HG03442 (cell line): ENCODE measurements around the gene KRT39.
"Not testable (repeated sequence)": the region's sequence is repeated elsewhere in the genome, so short reads cannot be mapped to it uniquely, and the experiment has no call there.

Experiments used
- ATAC-seq: cut with Tn5 transposase; IDR thresholded peaks from one replicate; pipeline ENCODE4 v1.9.1; 2021; ENCODE audit warnings: mild to moderate bottlenecking, moderate library complexity; ENCODE audit not compliant: unreplicated experiment

KRT39 gene

DNA sequence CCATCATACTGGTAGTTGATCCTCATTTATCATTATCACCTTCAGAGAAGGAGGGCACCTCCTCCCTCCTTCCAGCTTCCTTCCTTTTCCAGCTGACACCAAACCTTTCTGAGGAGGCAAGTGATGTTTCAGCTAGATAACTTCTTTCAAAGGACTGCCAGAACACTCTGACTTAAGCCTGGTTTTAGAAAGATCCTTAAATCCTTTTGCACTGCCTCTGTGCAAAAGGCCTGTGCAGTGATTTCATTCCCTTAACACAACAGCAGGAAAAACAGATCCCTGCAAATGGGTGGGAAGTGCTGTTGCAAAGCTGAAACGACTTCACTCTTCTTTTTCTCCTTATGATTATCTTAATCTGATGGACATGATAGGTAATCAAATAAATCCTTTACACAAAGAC is 22.2 kb downstream of the KRT39 start:
- no peak for ATAC-seq

DNA sequence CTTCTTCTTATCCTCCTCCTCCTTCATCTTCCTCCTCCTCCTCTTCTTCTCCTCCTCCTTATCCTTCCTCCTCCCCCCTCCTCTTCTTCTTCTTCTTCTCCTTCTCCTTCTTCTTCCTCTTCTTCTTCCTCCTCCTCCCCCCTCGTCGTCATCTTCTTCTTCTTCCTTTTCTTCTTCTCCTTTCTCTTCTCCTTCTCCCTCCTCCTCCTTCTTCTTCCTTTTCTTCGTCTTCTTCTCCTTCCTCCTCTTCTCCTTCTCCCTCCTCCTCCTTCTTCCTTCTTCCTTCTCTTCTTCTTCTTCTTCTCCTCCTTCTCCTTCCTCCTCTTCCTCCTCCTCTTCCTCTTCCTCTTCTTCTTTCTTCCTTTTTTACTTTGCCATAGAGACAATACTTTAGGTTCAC is 24.2 kb downstream of the KRT39 start:
- no peak for ATAC-seq

DNA sequence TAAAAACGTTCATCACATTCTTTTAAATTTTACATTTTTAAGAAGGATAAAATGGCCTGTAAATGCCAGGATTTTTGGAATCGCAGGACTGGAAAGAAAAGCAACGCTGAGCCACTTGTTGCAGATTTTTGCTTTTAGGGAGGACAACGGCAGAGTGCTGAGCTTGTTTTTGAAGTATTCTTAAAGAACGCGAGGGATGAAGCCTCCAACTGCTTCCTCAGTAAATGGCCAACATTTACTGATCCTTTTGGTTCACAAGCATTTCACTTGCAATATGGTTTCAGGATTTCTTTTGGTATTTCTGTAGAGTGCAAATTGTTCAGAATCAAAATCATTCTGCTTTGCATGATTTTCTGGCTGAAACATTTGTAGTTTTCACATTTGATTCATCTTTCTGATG is 26.5 kb downstream of the KRT39 start:
- no peak for ATAC-seq

DNA sequence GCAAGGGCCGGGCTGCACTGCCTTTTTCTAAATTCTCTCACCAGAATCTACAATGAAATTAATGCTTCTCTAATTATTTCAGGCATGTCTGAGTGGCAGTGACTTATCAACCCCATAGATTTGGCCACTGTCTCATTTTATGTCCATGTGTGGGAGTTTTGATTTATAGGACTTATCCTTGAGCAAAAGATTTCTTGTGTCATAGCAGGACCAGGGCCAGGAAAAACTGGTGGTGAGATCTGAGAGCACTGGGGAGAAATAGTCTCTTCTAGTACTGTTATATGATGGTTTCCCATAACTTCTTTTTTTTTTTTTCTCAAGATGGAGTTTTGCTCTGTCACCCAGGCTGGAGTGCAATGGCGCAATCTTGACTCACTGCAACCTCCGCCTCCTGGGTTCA is 27.8 kb downstream of the KRT39 start:
- ATAC-seq, result no peak

DNA sequence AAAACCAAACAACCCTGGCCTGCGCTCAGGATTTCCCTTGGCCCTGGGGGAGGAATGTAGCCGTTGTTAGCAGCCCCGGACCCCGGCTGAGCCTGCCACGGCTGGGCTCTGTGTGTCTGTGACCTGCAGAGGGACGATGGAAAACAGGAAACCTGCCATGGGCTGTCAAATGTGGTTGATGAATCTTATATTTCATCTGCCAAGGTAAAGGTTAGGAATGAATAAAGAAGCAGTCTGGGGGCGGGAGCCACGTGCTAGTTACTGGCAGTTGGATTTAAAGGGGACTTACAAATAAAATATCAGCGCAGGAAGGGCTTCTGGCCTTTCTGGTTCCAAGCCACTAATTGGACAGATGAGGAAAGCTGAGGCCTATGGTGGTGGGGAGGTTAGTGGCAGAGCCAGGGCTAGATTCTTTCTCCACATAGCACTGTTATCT is 29.3 kb downstream of the KRT39 start, which contains the start of gene KRT23:
Gene KRT23 (minus strand): TSS at position 263 of the 436 bp plus-strand sequence. CDS start 1,043 bp downstream, outside the sequence.
- ATAC-seq, result no peak

DNA sequence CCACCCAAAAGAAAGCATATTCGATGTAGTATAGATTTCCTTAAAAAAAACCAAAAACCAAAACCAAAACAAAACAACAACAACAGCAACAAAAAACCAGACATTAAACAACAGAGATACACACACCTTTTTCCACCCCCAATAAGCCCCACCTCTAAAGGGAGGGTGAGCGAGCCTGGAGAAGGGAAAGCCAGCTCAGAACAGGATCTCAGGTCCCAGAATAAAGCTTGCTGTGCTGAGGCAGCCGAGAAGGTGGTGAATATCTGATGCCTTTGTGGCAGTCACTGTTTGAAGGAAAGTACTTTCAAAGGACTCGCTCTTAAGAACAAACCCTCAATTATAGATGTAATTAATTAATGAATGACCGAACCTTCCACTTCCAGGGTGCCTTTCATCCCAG is 29.8 kb downstream of the KRT39 start:
- no peak for ATAC-seq

DNA sequence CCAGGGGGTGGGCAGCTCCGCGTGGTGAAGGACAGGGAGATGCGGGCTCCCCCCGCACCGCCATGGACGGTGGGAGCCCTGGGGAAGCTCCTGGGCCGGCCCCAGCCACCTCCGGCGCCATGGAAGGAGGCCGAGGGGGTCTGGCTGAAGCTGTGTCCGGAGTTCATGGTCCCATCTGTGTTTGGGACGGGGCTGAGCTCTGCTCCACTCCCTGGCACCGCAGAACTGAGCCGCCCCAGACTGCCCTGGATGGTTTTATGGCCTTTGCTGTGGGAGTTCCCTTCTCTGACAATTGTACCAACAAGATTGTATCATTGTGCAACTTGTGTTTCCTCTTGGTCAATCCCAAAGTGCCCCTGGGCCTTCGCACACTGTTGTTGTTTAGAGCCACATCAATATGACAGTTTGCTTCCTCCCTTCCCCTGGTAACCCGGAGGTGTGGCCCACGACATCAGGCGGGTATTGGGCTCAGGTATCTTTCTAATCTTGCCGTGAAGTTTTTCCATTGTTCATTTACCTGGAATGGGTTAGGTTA is 30.2 kb downstream of the KRT39 start:
- ATAC-seq, result no peak

DNA sequence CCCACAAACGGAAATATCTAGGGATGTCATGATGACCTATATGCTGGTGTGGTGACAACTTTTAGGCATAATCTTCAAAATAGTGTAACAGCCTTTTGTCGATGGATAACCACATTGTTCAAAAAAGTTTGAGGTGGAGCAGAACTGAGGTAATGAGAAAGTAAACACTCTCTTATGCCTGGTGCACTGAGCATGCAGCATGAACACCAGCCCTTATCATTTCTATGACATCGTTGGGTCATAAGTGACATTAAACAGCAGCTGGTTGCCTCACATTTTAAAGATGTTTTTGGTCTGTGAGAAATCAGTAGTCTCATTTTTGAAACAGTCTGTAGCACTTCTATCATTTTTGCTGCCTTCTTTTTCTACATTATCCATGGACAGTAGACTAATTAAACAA is 31.1 kb downstream of the KRT39 start:
- ATAC-seq, result no peak

DNA sequence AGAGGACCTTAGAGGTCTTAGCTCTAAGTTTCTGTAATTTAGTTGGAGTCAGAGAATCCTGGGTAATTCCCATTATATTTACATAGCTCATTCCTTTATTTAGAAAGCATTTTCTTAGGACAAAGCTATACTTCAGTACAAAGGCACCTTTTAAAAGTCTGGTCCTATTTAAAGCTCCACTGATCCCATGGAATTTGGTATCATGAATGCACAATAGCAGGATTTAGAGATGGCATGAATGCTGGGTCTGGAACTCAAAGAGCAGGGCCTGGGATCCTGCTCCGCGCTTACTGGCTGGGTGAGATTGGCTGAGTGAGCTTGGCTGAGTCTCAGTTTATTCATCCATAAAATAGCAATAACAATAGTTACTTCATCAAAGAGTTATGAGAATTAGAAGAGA is 34.1 kb downstream of the KRT39 start:
- ATAC-seq, result no peak

DNA sequence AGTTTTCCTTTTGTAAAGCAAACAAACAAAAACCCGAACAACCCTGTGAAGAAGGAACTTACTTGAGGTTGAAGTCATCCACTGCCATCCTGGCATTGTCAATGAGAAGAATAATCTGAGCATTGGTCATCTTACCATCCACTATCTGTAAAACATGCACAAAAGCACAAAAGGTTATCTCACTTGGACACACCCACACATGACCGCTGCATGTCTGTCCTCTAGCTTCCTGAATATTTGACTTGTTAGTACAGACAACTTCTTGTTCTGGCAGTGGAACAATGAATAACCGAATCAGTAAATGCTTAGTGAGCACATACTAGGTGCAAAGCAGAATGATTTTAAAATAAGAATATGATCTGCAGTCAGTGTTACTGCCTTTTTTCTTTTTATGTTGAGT is 35.4 kb downstream of the KRT39 start:
- no peak for ATAC-seq

DNA sequence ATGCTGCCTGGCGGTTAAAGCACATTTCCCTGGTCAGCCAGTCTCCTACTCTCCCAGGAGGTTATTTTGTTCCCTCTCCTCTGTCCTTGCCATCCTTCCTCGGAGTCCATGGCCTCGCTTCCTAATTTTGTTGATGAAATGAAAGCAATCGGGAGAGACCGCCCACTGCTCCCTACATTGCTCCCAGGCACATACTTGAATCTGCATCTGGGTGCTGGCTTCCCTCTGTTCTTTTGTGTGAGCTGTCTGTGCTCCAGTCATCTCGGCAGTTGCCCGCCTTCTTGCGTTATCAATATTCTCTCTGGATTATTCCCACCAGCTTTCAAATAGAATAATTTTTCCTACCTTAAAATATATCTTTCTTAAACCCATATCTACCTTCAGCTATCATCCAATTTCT is 40.4 kb downstream of the KRT39 start:
- no peak for ATAC-seq

DNA sequence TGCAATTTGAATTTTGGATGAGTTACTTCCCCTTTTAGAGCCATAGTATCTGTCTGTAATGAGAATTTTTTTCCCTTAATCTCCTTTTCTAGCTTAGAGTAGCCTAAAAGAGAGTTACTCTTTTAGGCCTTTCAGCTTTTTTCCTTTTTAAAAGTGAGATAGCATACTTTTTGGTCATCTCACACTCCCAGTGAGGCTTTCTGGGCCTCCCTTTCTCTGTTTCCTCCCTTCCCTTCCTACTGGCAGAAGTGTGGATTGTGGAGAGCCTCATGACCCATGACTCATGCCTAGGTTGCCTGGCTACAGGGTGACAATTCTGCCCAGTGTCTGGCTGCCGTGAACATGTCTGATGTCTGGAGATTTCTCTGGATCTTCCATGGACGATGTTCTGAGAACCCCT is 44.5 kb downstream of the KRT39 start:
- no peak for ATAC-seq

DNA sequence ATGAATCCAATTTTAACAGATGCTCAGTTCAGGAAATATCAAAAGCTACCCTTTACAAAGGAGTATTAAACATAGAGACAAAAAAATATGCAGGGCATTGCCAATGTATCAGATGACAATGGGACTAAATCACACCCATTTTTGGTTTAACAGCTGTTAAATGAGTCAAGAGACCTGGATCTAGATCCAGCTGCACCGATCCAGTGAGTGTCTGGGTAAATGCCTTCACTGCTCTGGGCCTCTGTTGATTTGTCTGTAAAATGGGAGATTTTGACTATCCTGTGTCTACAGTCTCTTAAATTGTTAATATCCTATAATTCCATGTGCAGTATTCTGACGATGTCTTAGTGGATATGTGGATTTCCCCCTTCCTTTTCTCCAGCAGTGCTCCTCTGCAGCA is 45.7 kb downstream of the KRT39 start:
- no peak for ATAC-seq

DNA sequence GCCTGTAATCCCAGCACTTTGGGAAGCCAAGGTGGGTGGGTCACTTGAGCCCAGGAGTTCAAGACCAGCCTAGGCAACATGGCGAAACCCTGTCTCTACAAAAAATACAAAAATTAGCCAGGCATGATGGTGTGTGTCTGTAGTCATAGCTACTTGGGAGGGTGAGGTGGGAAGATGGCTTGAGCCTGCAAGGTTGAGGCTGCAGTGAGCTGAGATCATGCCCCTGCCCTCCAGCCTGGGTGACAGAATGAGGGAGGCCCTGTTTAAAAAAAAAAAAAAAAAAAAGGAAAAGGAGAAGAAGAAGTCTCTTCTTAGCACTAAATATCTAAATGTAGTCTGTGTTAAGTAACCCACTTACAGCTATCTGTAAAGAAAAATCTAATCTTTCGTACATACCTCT is 49.6 kb downstream of the KRT39 start:
- ATAC-seq, result not testable (repeated sequence)

DNA sequence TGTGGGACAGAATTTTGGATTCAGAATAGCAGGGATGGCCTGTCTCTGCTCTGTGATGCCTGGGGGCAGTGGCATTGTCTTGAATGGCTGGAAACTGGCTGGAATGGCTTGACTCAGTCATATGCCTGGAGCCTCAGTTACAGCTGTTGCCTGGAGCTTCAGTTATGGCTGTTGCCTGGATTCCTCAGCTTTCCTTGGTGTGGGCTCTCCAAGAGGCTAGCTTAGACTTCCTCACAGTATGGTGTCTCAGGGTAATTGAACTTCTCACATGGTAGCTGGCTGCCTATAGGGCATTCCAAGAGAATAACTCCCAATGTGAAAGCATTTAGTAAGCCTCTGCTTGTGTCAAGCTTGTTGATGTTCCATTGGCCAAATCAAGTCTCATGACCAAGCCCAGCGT is 50.4 kb downstream of the KRT39 start:
- ATAC-seq, result no peak

DNA sequence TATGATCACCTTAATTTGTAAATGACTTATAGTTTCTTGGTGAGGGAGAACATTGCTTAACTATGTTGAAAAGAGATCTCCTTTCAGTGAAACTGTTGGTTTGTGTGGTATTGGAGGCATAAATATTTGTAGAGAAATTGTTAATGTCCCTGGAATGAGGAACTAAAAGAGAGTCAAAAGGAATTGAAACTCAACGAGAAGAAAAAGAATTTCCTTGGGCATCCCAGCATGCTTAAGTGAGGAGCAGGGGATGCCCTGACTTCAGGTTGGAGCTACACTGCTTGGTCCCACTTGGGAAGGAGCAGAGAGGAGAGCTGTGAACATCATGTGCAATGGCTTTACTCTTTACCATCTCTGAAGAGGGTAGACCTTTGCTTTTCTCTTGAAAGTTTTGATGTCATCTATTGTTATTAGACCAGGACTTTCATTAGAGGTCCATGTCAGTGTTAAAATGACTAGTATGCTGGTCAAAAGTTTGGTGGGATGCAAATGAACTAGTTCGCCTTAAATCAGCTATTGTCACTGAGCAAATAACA is 51.0 kb downstream of the KRT39 start:
- no peak for ATAC-seq

DNA sequence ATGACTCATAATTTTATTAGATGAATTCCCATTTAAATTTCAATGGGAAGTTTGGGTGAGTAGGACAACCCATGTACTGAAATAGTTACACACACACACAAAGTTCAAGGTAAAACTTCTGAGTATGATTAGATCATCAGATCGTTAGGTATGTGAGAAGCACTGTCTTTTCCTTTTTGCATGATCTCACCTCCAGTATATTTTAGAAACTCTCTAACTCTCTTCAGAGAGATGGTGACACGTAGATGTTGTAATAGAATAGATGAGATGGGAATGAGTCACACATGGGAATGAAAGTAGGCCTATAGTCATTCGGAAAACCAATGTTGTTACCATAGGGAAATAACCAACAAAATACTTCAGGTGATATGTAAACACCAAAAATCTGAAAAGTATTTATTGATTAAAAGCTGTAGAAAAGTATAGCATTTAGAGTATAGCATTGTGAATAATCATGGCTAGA is 51.5 kb downstream of the KRT39 start:
- ATAC-seq, result no peak

DNA sequence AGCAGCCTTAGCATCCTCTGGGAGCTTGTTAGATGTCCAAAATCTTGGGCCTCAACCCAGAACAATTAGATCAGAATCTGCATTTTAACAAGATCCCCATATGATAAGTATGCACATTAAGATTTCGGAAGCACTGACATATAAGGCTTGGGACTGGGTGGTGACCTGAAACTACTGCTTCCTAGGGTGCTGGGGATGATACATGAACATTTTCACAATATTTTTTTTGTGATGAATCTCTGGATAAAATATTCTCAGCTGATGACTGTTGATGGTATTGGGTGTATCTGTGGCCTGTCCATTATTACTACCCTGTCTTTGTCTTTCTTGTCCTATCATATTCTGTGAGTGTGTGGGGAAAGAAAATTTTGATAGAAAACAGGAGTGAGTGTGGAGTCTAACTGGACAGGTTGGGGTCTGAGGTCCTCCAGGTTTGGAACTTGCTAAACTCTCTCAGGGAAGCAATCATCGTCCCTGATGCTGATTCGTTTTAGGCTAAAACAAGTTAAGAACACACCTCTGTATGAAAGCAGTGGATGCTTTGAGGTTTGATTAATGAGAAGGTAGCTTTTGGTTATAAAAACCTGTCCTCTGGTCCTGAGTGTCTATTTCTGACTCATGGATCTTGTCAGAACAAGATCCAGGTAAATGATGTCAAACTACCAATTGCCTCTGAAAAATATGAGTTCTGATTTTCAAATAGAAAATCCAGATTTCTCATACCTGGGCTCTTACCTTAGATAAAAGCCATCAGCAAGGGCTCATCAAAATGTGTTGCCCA is 52.5 kb downstream of the KRT39 start:
- ATAC-seq, result no peak

DNA sequence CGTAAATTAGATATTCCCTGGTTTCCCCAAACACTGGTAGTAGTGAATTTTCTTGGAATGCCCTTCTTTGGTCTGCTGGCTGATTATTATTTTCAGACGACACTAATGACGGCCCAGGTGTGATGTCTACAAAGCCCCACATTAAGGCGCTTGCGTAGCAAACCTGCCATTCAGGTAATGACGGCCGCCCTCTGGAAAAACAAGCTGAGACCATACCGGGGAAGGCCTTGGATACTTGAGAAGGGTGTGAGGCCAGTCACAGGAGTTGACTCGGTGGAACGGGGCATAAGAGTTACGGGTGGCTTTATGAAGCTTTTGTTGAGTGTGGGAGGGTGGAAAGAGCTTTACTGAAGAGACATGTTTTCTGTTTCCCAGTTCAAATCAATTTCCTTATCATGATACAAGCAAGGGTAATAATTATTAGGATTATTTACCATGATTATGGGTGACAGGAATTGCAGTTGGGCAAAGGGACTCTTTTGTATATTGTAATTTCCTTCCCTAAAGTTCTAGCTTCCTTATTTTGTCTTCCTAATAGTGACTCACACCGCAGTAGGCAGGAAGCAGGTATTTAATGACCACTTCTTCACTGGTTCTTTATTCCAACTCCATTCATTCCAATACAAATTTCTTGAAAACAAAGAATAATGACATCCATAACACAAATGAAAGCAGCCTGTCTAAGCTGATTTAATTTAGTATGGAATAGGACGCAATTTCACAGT is 54.1 kb downstream of the KRT39 start:
- no peak for ATAC-seq

DNA sequence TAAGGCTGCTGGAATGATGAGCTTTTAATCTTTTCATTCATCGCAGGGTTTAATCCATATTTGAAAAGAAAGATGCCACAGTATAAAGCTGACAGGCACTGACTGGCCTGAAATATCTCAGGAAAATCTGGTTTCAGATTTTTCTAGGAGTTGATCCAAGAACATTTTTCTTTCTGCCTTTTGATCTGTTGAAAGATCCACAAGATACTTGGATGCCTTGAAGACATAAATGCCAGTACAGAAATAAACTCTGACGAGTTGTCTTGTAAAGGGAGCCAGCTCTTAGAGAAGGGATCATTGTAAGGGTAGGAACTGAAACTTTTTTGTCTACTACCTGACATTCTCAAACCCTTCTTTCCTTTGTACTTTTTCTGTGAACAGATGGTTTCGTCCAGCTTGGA is 56.3 kb downstream of the KRT39 start:
- no peak for ATAC-seq

DNA sequence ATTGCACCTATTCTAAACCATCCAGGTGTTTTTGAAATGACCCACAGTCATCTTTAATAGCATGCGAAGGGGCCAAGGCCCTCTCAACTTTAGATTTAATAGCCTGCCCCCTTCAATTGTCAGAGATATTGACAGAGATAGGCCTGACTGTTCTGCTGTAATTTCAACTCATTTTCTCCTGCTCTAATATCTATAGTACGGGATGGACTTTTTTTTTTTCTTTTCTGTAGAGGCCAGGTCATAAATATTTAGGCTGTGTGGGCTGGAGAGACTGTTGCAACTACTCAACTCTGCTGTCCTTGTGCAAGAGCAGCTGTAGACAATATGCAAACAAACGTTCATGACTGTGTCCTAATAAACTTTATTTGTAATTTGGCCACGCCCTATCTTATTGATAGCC is 57.0 kb downstream of the KRT39 start:
- ATAC-seq, result no peak

DNA sequence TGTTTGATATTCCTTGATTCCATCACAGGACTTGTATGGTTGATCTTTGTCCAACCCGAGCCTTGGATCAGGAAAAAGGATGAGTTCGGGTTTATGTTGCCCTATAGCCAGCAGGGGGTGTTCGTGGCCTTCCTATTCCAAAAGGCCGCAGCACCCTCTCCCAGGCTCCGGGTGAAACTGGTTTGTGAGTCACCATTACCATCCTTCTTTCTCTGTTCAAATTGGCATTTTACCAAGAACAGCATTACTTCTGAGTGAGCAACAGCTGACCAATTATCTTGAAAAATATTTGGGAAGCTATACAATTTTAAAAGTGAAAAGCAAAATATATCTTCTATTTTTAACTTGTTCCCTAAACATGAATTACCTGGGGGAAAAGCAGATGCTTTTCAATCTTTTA is 57.4 kb downstream of the KRT39 start:
- no peak for ATAC-seq
